GM12873 (cell line): Measurements from ENCODE around the gene DISP3.

ENCODE experiments used
- CTCF ChIP-seq: IDR thresholded peaks from 2 replicates; pipeline ENCODE4 v1.5.1; 2012; ENCODE audit warnings: low read depth, mild to moderate bottlenecking, moderate library complexity, low read length, control low read depth; ENCODE audit not compliant: insufficient read depth; ENCODE audit errors: missing control alignments

The DISP3 gene

GRCh38 chr1:11543392-11543791, 64.4 kb downstream of the DISP3 start:
- TF ChIP-seq CTCF: no peak

DNA sequence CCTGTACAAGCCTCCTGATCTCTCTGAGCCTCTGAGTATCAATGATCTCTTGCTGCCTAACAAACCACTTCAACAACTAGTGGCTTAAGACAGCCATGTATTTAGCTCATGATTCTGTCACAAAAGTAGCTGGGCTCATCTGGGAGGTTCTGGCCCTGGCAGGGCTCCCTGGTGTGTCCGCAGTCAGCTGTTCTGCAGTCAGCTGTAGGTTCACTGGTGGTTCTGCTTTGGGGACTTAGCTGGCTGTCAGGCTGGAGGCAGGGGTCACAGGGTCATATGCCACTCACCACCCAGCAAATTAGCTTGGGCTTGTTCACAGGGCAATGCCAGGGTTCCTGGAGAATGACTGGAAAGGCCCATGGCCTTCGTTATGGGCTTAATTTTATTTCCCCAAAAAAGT, 64.8 kb downstream of the DISP3 start:
- no peak for TF ChIP-seq CTCF

GRCh38 chr1:11546456-11546855, 67.5 kb downstream of the DISP3 start:
- TF ChIP-seq CTCF: no peak

GRCh38 chr1:11550664-11551283, 71.8 kb downstream of the DISP3 start:
- no peak for TF ChIP-seq CTCF

DNA sequence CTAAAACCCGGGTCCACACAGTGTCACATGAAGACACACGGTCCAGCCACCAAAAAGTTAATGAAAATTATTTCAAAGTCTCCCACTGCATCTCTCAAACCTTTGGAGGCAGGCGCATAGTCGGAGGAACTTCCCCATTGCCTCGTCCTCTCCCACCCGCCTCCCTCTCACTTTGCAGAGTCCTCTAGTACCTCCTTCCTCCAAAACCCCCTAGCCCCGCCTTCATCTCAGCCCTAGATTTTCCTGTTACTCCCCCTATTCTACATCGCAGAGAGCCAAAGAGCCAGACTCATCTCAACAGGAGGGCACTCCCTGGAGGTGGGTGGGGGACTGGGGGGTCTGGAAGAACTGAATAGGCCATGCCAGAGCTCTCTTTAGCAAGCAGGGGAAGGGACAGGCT, 79.3 kb downstream of the DISP3 start:
- no peak for TF ChIP-seq CTCF

GRCh38 chr1:11558871-11559590, 80.1 kb downstream of the DISP3 start:
- TF ChIP-seq CTCF: no peak

DNA sequence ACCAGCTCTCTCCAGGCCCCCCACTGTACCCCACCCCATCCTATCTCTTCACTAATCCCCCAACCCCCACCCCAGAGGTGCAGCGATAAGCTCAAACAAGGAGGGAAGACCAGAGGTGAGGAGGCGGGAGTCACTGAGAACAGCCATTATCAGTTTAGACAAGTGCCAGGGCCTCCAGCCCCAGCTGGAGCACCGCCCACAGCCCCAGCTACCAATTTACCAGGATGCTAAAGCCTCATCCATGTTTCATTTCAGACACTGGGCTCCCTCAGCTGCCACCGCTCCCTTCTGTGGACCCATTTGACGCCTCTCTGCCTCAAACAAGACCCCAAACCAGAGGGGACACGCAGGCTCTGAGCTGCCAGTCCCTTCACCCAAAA, 80.6 kb downstream of the DISP3 start:
- TF ChIP-seq CTCF: no peak
